MM.1S (cell line): ENCODE measurements around the gene NEK6.

Experiments
- EZH2 ChIP-seq: fragments of 300-600 bp; sonication (generic); optimal IDR thresholded peaks from 2 replicates; pipeline ENCODE3; 2017; ENCODE audit warnings: low read depth, mild to moderate bottlenecking, antibody characterized with exemption, low read length, mixed read lengths
- EZH2phosphoT487 ChIP-seq: fragments of 300-600 bp; sonication (generic); IDR thresholded peaks from 2 replicates; pipeline ENCODE4 v1.6.1; 2018; ENCODE audit warnings: antibody characterized with exemption, low read length
- TF ChIP-seq, protein P1 (sequence below): fragments of 300-600 bp; sonication (generic); IDR thresholded peaks from 2 replicates; pipeline ENCODE4 v1.5.1; 2016; ENCODE audit warnings: antibody characterized with exemption, low read length, mixed read lengths

DNA sequence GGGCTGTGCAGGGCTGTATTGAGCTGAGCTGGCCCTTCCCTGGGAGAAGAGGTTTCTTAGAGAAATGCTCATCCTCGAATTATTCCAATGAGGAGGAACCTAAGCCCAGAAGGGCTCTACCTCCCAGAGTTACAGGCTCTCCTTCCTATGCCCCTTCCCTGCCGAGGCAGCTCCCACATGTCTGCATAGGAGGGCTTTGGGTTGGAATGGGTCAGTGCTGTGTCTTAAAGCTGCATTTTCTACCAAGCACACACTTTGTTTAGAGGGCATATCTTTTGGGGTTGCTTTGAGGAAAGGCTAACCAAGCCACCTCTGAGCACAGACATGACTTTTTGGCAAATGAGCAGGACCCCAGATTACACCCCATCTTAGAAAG is 9.1 kb downstream of the NEK6 start:
- TF ChIP-seq, protein P1, sequence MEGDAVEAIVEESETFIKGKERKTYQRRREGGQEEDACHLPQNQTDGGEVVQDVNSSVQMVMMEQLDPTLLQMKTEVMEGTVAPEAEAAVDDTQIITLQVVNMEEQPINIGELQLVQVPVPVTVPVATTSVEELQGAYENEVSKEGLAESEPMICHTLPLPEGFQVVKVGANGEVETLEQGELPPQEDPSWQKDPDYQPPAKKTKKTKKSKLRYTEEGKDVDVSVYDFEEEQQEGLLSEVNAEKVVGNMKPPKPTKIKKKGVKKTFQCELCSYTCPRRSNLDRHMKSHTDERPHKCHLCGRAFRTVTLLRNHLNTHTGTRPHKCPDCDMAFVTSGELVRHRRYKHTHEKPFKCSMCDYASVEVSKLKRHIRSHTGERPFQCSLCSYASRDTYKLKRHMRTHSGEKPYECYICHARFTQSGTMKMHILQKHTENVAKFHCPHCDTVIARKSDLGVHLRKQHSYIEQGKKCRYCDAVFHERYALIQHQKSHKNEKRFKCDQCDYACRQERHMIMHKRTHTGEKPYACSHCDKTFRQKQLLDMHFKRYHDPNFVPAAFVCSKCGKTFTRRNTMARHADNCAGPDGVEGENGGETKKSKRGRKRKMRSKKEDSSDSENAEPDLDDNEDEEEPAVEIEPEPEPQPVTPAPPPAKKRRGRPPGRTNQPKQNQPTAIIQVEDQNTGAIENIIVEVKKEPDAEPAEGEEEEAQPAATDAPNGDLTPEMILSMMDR: no peak
- no peak for TF ChIP-seq EZH2phosphoT487
- TF ChIP-seq EZH2: no peak
